Sigmoid colon (tissue), 7 donors: ENCODE measurements around the gene NRBP1. TPM values are rescaled to one million over a fixed set of nuclear protein-coding genes. Genes with fewer than 3 reads are reported as not detected.

Experiments
- DNase-seq: peaks from one replicate; pipeline ENCODE4 v3.0.0-alpha.2; 2019
- H3K27ac ChIP-seq, 4 donors: fragments of 200-600 bp; sonication (generic); one replicate each; pipeline ENCODE4 v1.5.1; 2016 to 2019; ENCODE audit warnings: mild to moderate bottlenecking in 1 of 4
- H3K27me3 ChIP-seq, 3 donors: fragments of 200-600 bp; sonication (generic); one replicate each; pipeline ENCODE4 v1.5.1; 2019; ENCODE audit warnings: mild to moderate bottlenecking in 1 of 3
- H3K36me3 ChIP-seq, 4 donors: fragments of 200-600 bp; sonication (generic); one replicate each; pipeline ENCODE4 v1.5.1; 2016 to 2019
- H3K4me1 ChIP-seq, 4 donors: fragments of 200-600 bp; sonication (generic); one replicate each; pipeline ENCODE4 v1.5.1; 2017 to 2019
- H3K4me3 ChIP-seq, 4 donors: fragments of 200-600 bp; sonication (generic); one replicate each; pipeline ENCODE4 v1.5.1; 2017 to 2019; ENCODE audit warnings: mild to moderate bottlenecking in 2 of 4, moderate library complexity in 1 of 4
- H3K9me3 ChIP-seq, 4 donors: fragments of 200-600 bp in 3 of 4; sonication (generic) in 3 of 4; one replicate each; pipeline versions ENCODE4 v1.5.1 to v1.6.1; 2013 to 2019
- CTCF ChIP-seq, 4 experiments: fragments of 450-650 bp in 3 of 4; fragments of 200-600 bp in 1 of 4; IDR thresholded peaks; one replicate each; pipeline ENCODE4 v1.5.1; 2016 to 2019; ENCODE audit warnings: antibody characterized with exemption in 4 of 4, mild to moderate bottlenecking in 3 of 4, moderate library complexity in 2 of 4
- EP300 ChIP-seq, 4 donors: sonication (generic); formaldehyde crosslinking; IDR thresholded peaks; one replicate each; pipeline ENCODE4 v1.6.1; 2017; ENCODE audit warnings: antibody characterized with exemption in 4 of 4
- POLR2A ChIP-seq, 2 donors: fragments of 450-650 bp; IDR thresholded peaks; one replicate each; pipeline ENCODE4 v1.6.1; 2016; ENCODE audit warnings: antibody characterized with exemption in 2 of 2, mild to moderate bottlenecking in 2 of 2, moderate library complexity in 2 of 2
- POLR2AphosphoS5 ChIP-seq, 4 donors: sonication (generic); formaldehyde crosslinking; IDR thresholded peaks; one replicate each; pipeline ENCODE4 v1.6.1; 2017; ENCODE audit warnings: antibody characterized with exemption in 4 of 4
- WGBS, 2 donors: extraction: QIAGEN DNeasy Blood & Tissue Kit; methylation state at CpG; one replicate each; pipeline ENCODE4 v1.1.7; 2013; 5-methylcytosine and 5-hydroxymethylcytosine counted together
- intact Hi-C: fragments of 100-400 bp; cut with DNase I; formaldehyde crosslinking; loops from one replicate; pipeline ENCODE4 v1.15.1; 2023
- polyA plus RNA-seq, 3 donors: library from polyadenylated mRNA; stranded (reverse); fragments of 200-250 nt; gene quantifications; one replicate each; pipeline ENCODE4 v1.2.3, GENCODE V29; 2013
- total RNA-seq, 4 donors: library from RNA; depleted of rRNA; stranded (reverse); fragments of >200 nt; gene quantifications; one replicate each; pipeline ENCODE4 v1.1.0, GENCODE V29; 2016
- donor health status: healthy with polysubstance abuse.
- donor health status: Bipolar disorder and iron deficiency.
- donor health status: healthy.

The NRBP1 gene
- total and polyA plus RNA-seq, 7 donors, result 60.8 to 93.5 (median 78.5) TPM

- intact Hi-C loops, result loop anchor here (1.0 to 2.0 kb wide), 2 partner anchors 19 to 29 kb away; partner anchors contain the start of genes NRBP1 and ZNF513
- peak; percentile 97 for DNase-seq
- WGBS, 2 donors, result 1% methylated on average over 82 of the region's 82 CpGs
These were observed 18.9 kb upstream of the NRBP1 start, which contains the start of gene PPM1G for GRCh38 chr2:27409321-27410073. Gene PPM1G, minus strand, starts transcription at chr2:27409591. Its CDS starts 169 bp downstream, at chr2:27409422.

GRCh38 chr2:27412419-27413152 is 15.8 kb upstream of the NRBP1 start:
- TF ChIP-seq POLR2AphosphoS5 (IDR thresholded peaks at IDR 0.05) (no peak), POLR2A (IDR thresholded peaks at IDR 0.05) (no peak), CTCF (IDR thresholded peaks at IDR 0.05) (no peak), EP300 (IDR thresholded peaks at IDR 0.05) (no peak)
- Histone ChIP-seq H3K27me3 (no peaks in the 10 kb centered on the region), H3K36me3 (no peaks in the 10 kb centered on the region), H3K9me3 (no peaks in the 10 kb centered on the region), H3K27ac (no peak overlapping the region), H3K4me1 (peaks cover 0 to 20% (median 16%) of the 10 kb centered on the region in 4 donors), H3K4me3 (no peak overlapping the region)
- intact Hi-C loops, result no loop called here
- WGBS, 2 donors, result 84 to 90% methylated on average over 9 of the region's 9 CpGs
- DNase-seq, result no peak

More at GRCh38 chr2:27409321-27410073, 18.9 kb upstream of the NRBP1 start, which contains the start of gene PPM1G:
- no peaks in the 10 kb centered on the region for H3K9me3 ChIP-seq
- H3K4me1 ChIP-seq, result peaks cover 0 to 36% (median 22%) of the 10 kb centered on the region in 4 donors
- peak within 1 kb of the TSS; percentile 73 to 93 (median 82) for H3K27ac ChIP-seq
- no peak for TF ChIP-seq EP300 (IDR thresholded peaks at IDR 0.05)
- peak; percentile 54 to 86 (median 72) for TF ChIP-seq POLR2AphosphoS5 (IDR thresholded peaks at IDR 0.05)
- TF ChIP-seq POLR2A (IDR thresholded peaks at IDR 0.05), result peak in 1 of 2 donors; percentile 37
- H3K4me3 ChIP-seq, result peak within 1 kb of the TSS; percentile 57 to 98 (median 75)
- no peaks in the 10 kb centered on the region for H3K27me3 ChIP-seq
- no peaks in the 10 kb centered on the region for H3K36me3 ChIP-seq

GRCh38 chr2:27416151-27416550 is 12.3 kb upstream of the NRBP1 start:
- no peaks in the 10 kb centered on the region for H3K36me3 ChIP-seq
- 91 to 95% methylated on average over 6 of the region's 6 CpGs for WGBS, 2 donors
- H3K27ac ChIP-seq, result no peak overlapping the region
- H3K27me3 ChIP-seq, result no peaks in the 10 kb centered on the region
- no peak overlapping the region for H3K4me3 ChIP-seq
- DNase-seq, result no peak
- no peak for TF ChIP-seq CTCF (IDR thresholded peaks at IDR 0.05)
- no peak for TF ChIP-seq POLR2AphosphoS5 (IDR thresholded peaks at IDR 0.05)
- no peaks in the 10 kb centered on the region for H3K4me1 ChIP-seq
- H3K9me3 ChIP-seq, result no peaks in the 10 kb centered on the region
- intact Hi-C loops, result no loop called here

- no peaks in the 10 kb centered on the region for H3K36me3 ChIP-seq
- no peak overlapping the region for H3K27ac ChIP-seq
- no peaks in the 10 kb centered on the region for H3K4me1 ChIP-seq
- no peaks in the 10 kb centered on the region for H3K9me3 ChIP-seq
- H3K4me3 ChIP-seq, result no peak overlapping the region
- TF ChIP-seq POLR2A (IDR thresholded peaks at IDR 0.05) (no peak), POLR2AphosphoS5 (IDR thresholded peaks at IDR 0.05) (no peak), CTCF (IDR thresholded peaks at IDR 0.05) (no peak), EP300 (IDR thresholded peaks at IDR 0.05) (no peak)
- no peaks in the 10 kb centered on the region for H3K27me3 ChIP-seq
- intact Hi-C loops, result no loop called here
- DNase-seq, result no peak
These were observed 7.4 kb upstream of the NRBP1 start for GRCh38 chr2:27420996-27421395.

GRCh38 chr2:27421660-27422250 is 6.7 kb upstream of the NRBP1 start:
- WGBS, 2 donors, result 77 to 90% methylated on average over 4 of the region's 4 CpGs
- no peaks in the 10 kb centered on the region for H3K9me3 ChIP-seq
- DNase-seq, result no peak
- H3K4me3 ChIP-seq, result no peak overlapping the region
- H3K4me1 ChIP-seq, result no peaks in the 10 kb centered on the region
- intact Hi-C loops, result no loop called here
- no peaks in the 10 kb centered on the region for H3K27me3 ChIP-seq
- no peak overlapping the region for H3K27ac ChIP-seq
- no peaks in the 10 kb centered on the region for H3K36me3 ChIP-seq
- TF ChIP-seq POLR2A (IDR thresholded peaks at IDR 0.05), result no peak
- no peak for TF ChIP-seq EP300 (IDR thresholded peaks at IDR 0.05)
- TF ChIP-seq CTCF (IDR thresholded peaks at IDR 0.05), result no peak
- TF ChIP-seq POLR2AphosphoS5 (IDR thresholded peaks at IDR 0.05), result no peak
